Measurements from ENCODE around the gene FEN1. TPM values are rescaled to one million over a fixed set of nuclear protein-coding genes. Genes with fewer than 3 reads are reported as not detected.

Gene FEN1
- total RNA-seq, 4 donors from 2014 or later: 7.1 to 14.2 (median 8.1) TPM

DNA sequence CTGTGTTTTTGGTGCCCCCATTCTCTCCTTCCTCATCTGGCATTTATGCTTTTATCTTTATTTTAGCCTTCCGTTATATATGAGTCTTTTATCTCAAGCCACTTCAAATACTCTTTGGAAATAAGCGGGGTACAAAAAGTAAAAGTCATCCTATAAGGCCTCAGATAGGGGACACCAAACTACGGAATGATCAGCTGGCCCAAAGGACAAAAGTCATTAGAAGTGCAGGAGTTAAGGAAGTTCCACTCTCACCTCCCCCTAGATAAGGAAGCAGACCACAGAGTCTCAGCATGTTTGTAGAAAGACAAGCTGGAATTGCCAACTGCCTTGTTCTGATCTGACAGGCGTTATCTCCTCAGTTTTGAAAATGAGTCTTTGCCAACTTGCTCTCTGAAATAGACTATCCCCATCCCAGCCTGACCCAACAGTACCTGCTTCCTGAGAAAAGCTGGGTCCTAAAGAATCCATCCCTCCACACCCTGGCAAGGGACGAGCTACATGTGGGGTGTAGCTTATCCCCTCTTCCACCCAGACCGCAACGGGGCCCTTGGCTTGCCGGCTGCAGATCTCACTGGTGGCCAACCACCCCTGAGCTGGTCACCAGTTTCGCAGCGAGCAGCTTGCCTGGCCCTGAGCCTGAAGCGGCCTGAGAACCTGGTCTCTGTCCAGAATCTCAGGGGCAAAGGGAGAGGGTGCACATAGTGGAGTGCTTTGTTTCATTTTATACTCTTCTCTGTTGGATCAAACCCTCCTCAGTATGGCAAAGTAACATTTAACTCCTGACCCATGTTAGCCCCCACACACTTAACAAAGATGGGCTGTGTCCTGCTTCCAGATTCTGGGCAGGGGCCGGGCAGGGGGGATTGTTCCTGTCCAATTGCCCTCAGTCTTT is 49.2 kb downstream of the FEN1 start:
- no peaks in the 10 kb centered on the region for H3K4me1 ChIP-seq
- H3K4me3 ChIP-seq: no peak overlapping the region
- TF ChIP-seq EP300 (IDR thresholded peaks at IDR 0.05) (no peak), POLR2A (IDR thresholded peaks at IDR 0.05) (no peak), POLR2AphosphoS5 (IDR thresholded peaks at IDR 0.05) (no peak)
- TF ChIP-seq, protein P1, sequence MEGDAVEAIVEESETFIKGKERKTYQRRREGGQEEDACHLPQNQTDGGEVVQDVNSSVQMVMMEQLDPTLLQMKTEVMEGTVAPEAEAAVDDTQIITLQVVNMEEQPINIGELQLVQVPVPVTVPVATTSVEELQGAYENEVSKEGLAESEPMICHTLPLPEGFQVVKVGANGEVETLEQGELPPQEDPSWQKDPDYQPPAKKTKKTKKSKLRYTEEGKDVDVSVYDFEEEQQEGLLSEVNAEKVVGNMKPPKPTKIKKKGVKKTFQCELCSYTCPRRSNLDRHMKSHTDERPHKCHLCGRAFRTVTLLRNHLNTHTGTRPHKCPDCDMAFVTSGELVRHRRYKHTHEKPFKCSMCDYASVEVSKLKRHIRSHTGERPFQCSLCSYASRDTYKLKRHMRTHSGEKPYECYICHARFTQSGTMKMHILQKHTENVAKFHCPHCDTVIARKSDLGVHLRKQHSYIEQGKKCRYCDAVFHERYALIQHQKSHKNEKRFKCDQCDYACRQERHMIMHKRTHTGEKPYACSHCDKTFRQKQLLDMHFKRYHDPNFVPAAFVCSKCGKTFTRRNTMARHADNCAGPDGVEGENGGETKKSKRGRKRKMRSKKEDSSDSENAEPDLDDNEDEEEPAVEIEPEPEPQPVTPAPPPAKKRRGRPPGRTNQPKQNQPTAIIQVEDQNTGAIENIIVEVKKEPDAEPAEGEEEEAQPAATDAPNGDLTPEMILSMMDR (IDR thresholded peaks at IDR 0.05): no peak
- no peak overlapping the region for H3K27ac ChIP-seq
- H3K27me3 ChIP-seq: no peaks in the 10 kb centered on the region
- no peaks in the 10 kb centered on the region for H3K9me3 ChIP-seq
- peaks cover 0 to 92% of the 10 kb centered on the region in 2 donors for H3K36me3 ChIP-seq
- no peak for ATAC-seq
- 89 to 95% methylated on average over 2 to 3 of the region's 12 CpGs for WGBS, 2 donors (ENCODE audit: low coverage in 1 of 2)

DNA sequence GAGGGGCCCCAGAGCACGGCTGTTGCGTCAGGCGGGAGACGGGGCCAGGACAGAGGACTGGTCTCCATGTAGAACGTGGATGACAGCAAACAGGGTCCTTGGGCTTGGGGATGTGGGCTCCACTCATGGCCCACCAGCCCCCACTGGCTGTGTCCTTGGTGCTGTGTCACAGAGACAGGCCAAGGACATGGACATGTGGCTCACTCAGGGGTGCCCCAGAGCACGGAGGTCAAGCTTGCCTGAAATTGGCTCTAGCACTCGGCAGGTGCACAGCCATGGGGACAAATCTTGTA is 49.8 kb downstream of the FEN1 start:
- no peak for ATAC-seq
- Histone ChIP-seq H3K27me3 (no peaks in the 10 kb centered on the region), H3K36me3 (peaks cover 0 to 96% of the 10 kb centered on the region in 2 donors), H3K4me3 (no peak overlapping the region), H3K9me3 (no peaks in the 10 kb centered on the region), H3K27ac (no peak overlapping the region), H3K4me1 (no peaks in the 10 kb centered on the region)
- TF ChIP-seq POLR2A (IDR thresholded peaks at IDR 0.05) (no peak), EP300 (IDR thresholded peaks at IDR 0.05) (no peak), POLR2AphosphoS5 (IDR thresholded peaks at IDR 0.05) (no peak)
- TF ChIP-seq, protein P1 (IDR thresholded peaks at IDR 0.05): no peak
- WGBS, 2 donors (ENCODE audit: low coverage in 1 of 2): no CpG with 5 or more reads among the region's 7 CpGs

DNA sequence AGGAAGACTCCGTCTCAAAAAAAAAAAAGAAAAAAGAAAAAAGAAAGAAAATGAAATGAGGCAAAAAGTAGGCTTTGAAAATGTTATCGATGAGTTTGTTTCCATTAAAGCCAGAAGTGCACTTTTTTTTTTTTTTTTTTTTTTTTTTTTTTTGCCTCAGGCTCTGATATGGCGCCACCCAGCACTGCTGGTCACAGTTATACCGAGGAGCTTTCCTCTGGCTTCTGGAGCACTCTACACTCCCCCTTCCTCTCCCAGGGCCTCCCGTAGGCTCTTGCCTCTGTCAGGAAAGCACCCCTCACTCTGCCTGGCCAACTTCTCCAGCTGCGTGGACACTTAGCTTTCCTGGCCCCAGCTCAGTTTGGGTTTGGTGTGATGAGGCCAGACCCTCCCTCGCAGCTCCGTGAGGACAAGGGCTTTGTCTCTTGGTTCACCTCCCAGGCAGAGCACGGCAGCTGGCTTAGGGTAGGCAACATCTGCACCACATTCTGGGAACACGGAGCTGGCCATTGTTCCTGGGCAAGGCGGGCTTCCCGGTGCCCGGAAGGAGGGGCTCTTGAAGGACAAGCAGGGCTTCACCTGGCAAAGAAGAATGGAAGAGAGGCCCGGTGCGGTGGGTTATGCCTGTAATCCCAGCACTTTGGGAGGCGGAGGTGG is 52.3 kb downstream of the FEN1 start:
- Histone ChIP-seq H3K9me3 (no peaks in the 10 kb centered on the region), H3K4me1 (no peaks in the 10 kb centered on the region), H3K36me3 (peaks cover 0 to 96% of the 10 kb centered on the region in 2 donors), H3K27me3 (no peaks in the 10 kb centered on the region), H3K4me3 (no peak overlapping the region), H3K27ac (no peak overlapping the region)
- TF ChIP-seq EP300 (IDR thresholded peaks at IDR 0.05) (no peak), POLR2A (IDR thresholded peaks at IDR 0.05) (no peak), POLR2AphosphoS5 (IDR thresholded peaks at IDR 0.05) (no peak)
- TF ChIP-seq, protein P1 (IDR thresholded peaks at IDR 0.05): no peak
- WGBS, 2 donors (ENCODE audit: low coverage in 1 of 2): 59 to 70% methylated on average over 3 to 7 of the region's 16 CpGs
- ATAC-seq: no peak

DNA sequence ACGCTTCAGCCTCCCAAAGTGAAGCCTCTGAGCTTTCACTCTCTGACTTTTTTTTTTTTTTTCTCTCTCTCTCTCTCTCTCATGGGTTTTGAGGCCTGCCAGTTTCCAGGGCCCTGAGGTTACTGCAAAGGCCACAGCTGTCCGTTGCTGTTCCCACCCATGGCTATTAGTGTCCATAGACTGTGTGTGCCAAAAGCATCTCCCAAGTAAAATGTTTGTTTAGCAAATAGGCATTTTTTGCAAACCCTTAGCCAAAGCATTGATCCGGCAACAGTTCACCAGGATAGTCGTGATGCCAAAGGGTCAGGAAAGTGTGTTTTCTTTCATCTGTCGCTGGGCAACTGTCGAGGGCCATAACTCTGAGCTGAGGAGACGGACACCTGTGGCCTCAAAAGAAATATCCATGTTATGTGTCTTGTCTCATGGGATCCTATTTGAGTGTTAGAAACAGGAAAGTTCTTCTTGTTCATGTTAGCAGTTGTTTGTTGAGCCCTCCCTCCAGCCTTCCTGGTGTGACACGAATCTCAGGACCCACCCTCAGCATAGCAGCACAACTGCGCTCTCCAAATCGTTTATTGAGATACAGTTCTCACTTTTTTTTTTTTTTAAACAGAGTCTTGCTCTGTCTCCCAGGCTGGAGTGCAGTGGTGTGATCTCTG is 53.8 kb downstream of the FEN1 start:
- ATAC-seq: no peak
- 54 to 74% methylated on average over 5 to 9 of the region's 10 CpGs for WGBS, 2 donors (ENCODE audit: low coverage in 1 of 2)
- H3K9me3 ChIP-seq: no peaks in the 10 kb centered on the region
- no peak overlapping the region for H3K4me3 ChIP-seq
- H3K4me1 ChIP-seq: peaks cover 0 to 3% (median 0%) of the 10 kb centered on the region in 3 donors
- no peak overlapping the region for H3K27ac ChIP-seq
- H3K36me3 ChIP-seq: peaks cover 0 to 96% of the 10 kb centered on the region in 2 donors
- H3K27me3 ChIP-seq: no peaks in the 10 kb centered on the region
- TF ChIP-seq EP300 (IDR thresholded peaks at IDR 0.05): no peak

Other genes starting within 250 kb of the FEN1 start
- gene SYT7, start 211.8 kb upstream of the FEN1 start, total RNA-seq: 1 to 10 TPM; 1.8 to 3.7 (median 3.1) TPM
- gene DAGLA, start 112.5 kb upstream of the FEN1 start, total RNA-seq: 1 to 10 TPM; 1.5 to 5.6 (median 3.4) TPM
- under 1 TPM; 0.10 to 0.78 (median 0.19) TPM for gene MYRF, start 40.3 kb upstream of the FEN1 start, total RNA-seq
- gene TMEM258, start 312 bp upstream of the FEN1 start, total RNA-seq: 10 to 100 TPM; 31.4 to 36.7 (median 33.3) TPM
- gene FADS1, start 24.1 kb downstream of the FEN1 start, total RNA-seq: 10 to 100 TPM; 20.8 to 37.4 (median 32.0) TPM
- 10 to 100 TPM; 17.6 to 40.0 (median 33.4) TPM for gene FADS2, start 35.4 kb downstream of the FEN1 start, total RNA-seq
- gene FADS3, start 98.6 kb downstream of the FEN1 start, total RNA-seq: 10 to 100 TPM; 41.6 to 81.6 (median 60.5) TPM
- gene RAB3IL1, start 124.7 kb downstream of the FEN1 start, total RNA-seq: 10 to 100 TPM; 11.5 to 22.1 (median 14.7) TPM
- gene BEST1, start 157.4 kb downstream of the FEN1 start, total RNA-seq: 1 to 10 TPM; 3.0 to 4.0 (median 3.4) TPM
- 1,000 to 10,000 TPM; 1,945 to 2,292 (median 2,070) TPM for gene FTH1, start 174.7 kb downstream of the FEN1 start, total RNA-seq

All from gastroesophageal sphincter (tissue), 4 donors.